Measurements from ENCODE around the gene CTBS. TPM values are rescaled to one million over a fixed set of nuclear protein-coding genes. Genes with fewer than 3 reads are reported as not detected.

CTBS gene
- total and polyA plus RNA-seq, 2 of the 13 experiments (the other 11 are each of a cell fraction or from before 2014, with no cell fraction given), result 4.7 to 12.4 TPM

- TF ChIP-seq ZBTB4 (CRISPR knock-in tag; IDR thresholded peaks at IDR 0.05; ENCODE audit: borderline replicate concordance) (no peak), SMARCC2 (IDR thresholded peaks at IDR 0.05) (no peak), ZNF143 (CRISPR knock-in tag; IDR thresholded peaks at IDR 0.05) (no peak), ISL2 (CRISPR knock-in tag; IDR thresholded peaks at IDR 0.05) (no peak), ZNF230 (CRISPR knock-in tag; IDR thresholded peaks at IDR 0.05) (peak; percentile 82; the same call in 1 of the 2 replicates), RNF219 (CRISPR knock-in tag; IDR thresholded peaks at IDR 0.05) (no peak), ZNF619 (CRISPR knock-in tag; IDR thresholded peaks at IDR 0.05) (no peak), GMEB2 (CRISPR knock-in tag; IDR thresholded peaks at IDR 0.05; ENCODE audit: low read depth) (no peak), ZBTB10 (CRISPR knock-in tag; IDR thresholded peaks at IDR 0.05; ENCODE audit: borderline replicate concordance) (0 out of 2 replicates have a peak, but pooled peaks have one; percentile 60), SMC3 (IDR thresholded peaks at IDR 0.05; ENCODE audit: low read length) (no peak), EEA1 (CRISPR knock-in tag; IDR thresholded peaks at IDR 0.05; ENCODE audit: borderline replicate concordance) (0 out of 2 replicates have a peak, but pooled peaks have one; percentile 39), ZNF317 (CRISPR knock-in tag; IDR thresholded peaks at IDR 0.05) (no peak), ATF3 (CRISPR knock-in tag; IDR thresholded peaks at IDR 0.05) (0 out of 2 replicates have a peak, but pooled peaks have one; percentile 19), NFIC (IDR thresholded peaks at IDR 0.05; ENCODE audit: low read length) (no peak), PPARG (CRISPR knock-in tag; conservative IDR thresholded peaks at IDR 0.05) (no peak), ZNF549 (CRISPR knock-in tag; IDR thresholded peaks at IDR 0.05) (no peak), HMG20B (CRISPR knock-in tag; conservative IDR thresholded peaks at IDR 0.05) (no peak), STAG1 (CRISPR knock-in tag; IDR thresholded peaks at IDR 0.05) (no peak)
Measured at GRCh38 chr1:84573967-84574842, at the start of gene CTBS (continued).

All from HepG2 (cell line).